Keratinocyte (primary cell): Measurements from ENCODE around the gene SDC3.

Experiments
- CTCF ChIP-seq, 3 experiments: IDR thresholded peaks in 1 of 3; conservative IDR thresholded peaks in 1 of 3; optimal IDR thresholded peaks in 1 of 3; 2 replicates in 2 of 3; 3 replicates in 1 of 3; pipeline versions ENCODE3 to v1.5.1; 2011; ENCODE audit warnings: low read length in 3 of 3, mild to moderate bottlenecking in 3 of 3, moderate library complexity in 2 of 3, control low read depth in 1 of 3, inconsistent platforms in 1 of 3; ENCODE audit not compliant: insufficient read depth in 2 of 3; ENCODE audit errors: extremely low read depth in 1 of 3
- EZH2 ChIP-seq: IDR thresholded peaks from one replicate; pipeline ENCODE4 v1.6.1; 2012; ENCODE audit warnings: inconsistent platforms, mild to moderate bottlenecking, low read length, moderate library complexity

- TF ChIP-seq CTCF (optimal IDR thresholded peaks at IDR 0.05 in 1 of 3, IDR thresholded peaks at IDR 0.05 in 1 of 3, conservative IDR thresholded peaks at IDR 0.05 in 1 of 3; ENCODE audit: extremely low read depth in 1 of 3, insufficient read depth in 2 of 3, low read length in 3 of 3) (no peak), EZH2 (no peak)
Measured at GRCh38 chr1:30950053-30950452, 41.5 kb upstream of the SDC3 start.
